Stomach smooth muscle (tissue), 2 donors: ENCODE results near the gene GJC2.

Experiments used
- H3K27ac ChIP-seq: one replicate; pipeline ENCODE4 v1.7.0; 2013; ENCODE audit warnings: mild to moderate bottlenecking, low read length, inconsistent platforms
- H3K27me3 ChIP-seq, 2 donors: one replicate each; pipeline ENCODE4 v1.7.0; 2013; ENCODE audit warnings: low read length in 2 of 2; ENCODE audit not compliant: insufficient read depth in 2 of 2, control insufficient read depth in 1 of 2
- H3K36me3 ChIP-seq, 2 donors: one replicate each; pipeline ENCODE4 v1.7.0; 2013; ENCODE audit warnings: low read length in 2 of 2; ENCODE audit not compliant: control insufficient read depth in 2 of 2, insufficient read depth in 2 of 2
- H3K4me1 ChIP-seq: one replicate; pipeline ENCODE4 v1.7.0; 2013; ENCODE audit warnings: low read length; ENCODE audit not compliant: control insufficient read depth, insufficient read depth
- H3K4me3 ChIP-seq, 2 donors: one replicate each; pipeline ENCODE4 v1.7.0; 2013; ENCODE audit warnings: low read length in 2 of 2
- H3K9ac ChIP-seq, 2 donors: one replicate each; pipeline ENCODE4 v1.7.0; 2013; ENCODE audit warnings: low read length in 2 of 2, mild to moderate bottlenecking in 1 of 2
- H3K9me3 ChIP-seq, 2 donors: one replicate each; pipeline ENCODE4 v1.7.0; 2013; ENCODE audit warnings: low read length in 2 of 2; ENCODE audit not compliant: control insufficient read depth in 2 of 2
- donor health status: healthy.
- donor health status: Pancreatic carcinoma.

GJC2 gene

DNA sequence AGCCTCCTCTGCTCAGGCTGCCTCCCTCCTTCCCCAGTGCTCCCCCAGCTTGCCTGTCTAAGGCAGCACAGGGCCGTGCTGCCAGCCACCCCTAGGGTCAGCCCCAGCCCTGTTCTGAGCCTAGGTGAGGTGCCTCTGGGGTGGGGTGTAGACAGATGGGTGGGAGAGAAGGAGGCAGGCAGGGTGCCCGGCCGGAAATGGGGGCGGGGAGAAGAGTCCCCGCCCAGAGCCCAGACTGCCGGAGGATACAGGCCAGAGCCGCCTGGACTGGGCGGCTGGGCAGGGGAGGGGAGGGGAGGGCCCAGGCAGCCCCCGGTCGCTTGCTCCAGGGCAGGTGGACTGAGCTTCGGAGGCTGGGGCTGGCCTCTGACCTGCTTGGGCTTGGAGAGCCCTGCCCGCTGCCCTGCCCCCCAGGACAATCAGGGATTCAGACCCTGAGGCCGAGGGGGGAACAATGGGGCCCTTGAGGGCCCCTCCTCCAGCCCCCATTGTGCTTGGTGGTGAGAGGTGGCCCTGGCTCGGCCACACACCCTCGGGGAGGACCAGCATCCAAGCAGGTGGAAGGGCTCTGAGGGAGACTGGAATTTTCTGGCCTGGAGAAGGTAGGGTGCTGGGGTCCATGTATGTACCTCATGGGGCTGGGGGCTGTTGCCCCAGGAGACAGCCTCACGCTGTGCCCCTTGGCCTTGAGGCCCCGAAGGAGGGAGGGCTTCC is at the start of gene GJC2:
GJC2 (plus strand) TSS at position 525 of the 714 bp plus-strand sequence. CDS start 7,829 bp downstream, outside the sequence.
- peak within 1 kb of the TSS; percentile 65 to 78 for H3K4me3 ChIP-seq
- peaks cover 36% of the 10 kb centered on the region for H3K4me1 ChIP-seq
- H3K36me3 ChIP-seq: peaks cover 0 to 14% of the 10 kb centered on the region in 2 donors
- peak within 1 kb of the TSS; percentile 96 for H3K27ac ChIP-seq
- H3K9me3 ChIP-seq: no peaks in the 10 kb centered on the region
- H3K27me3 ChIP-seq: no peaks in the 10 kb centered on the region
- peak within 1 kb of the TSS; percentile 76 to 87 for H3K9ac ChIP-seq

DNA sequence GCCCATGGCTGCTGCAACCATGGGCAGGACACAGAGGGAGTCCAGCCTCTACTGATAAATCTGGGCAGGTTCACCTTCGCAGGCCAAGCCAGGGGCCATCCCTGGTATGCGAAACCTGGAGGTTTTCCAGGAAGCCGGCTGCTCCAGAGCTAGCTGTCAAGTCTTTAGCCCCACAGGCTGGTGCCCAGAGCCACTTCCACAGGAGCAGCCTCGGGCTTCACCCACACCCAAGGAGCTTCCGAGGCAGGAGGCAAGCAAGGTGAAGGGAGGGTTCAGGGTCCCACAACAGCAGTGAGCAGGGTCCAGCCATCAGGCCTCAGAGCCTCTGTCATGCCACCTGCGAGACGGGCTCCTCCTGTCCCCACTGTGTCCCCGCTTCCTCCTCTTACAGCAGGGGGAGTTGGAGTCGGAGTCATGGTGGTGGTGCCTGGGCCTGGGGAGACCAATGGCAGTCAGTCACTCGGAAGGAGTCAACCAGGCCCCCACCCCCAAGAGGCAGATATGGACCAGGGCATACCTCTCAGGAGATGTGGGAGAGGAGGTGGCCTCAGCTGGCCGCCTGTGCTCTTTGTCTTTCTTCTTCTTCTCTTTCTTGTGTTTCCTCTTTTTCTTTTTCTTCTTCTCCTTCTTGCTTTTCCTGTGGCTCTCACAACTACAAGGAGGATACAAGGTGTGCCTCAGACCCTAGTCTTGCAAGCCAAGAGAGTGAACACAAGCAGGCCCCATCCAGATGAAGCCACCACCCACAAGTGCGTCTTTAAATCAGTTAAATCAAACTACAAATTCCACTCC is 48.7 kb upstream of the GJC2 start:
- Histone ChIP-seq H3K9ac (no peak overlapping the region), H3K27ac (peak overlapping the region; percentile 11), H3K4me3 (no peak overlapping the region), H3K9me3 (no peaks in the 10 kb centered on the region), H3K27me3 (no peaks in the 10 kb centered on the region), H3K36me3 (peaks cover 22 to 35% of the 10 kb centered on the region in 2 donors), H3K4me1 (peaks cover 34% of the 10 kb centered on the region)

DNA sequence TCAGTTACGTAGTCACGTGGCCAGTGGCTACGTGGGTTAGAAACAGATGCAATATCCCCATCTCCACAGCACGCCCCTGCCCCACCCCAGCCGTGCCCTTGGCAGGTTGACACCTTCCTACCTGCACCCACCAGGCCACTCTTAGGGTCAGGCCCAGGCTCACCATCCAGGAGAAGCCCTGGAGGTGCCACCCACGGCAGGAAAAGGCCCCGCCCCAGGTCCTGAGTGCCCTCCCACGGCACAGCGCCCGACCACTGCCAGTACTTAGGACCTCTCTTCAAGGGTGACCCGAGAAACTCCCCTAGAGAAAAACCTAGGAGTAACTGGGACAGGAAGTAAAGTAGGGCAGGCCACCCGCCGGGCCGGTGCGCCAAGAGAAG is 48.1 kb upstream of the GJC2 start:
- Histone ChIP-seq H3K4me1 (peaks cover 29% of the 10 kb centered on the region), H3K27ac (peak overlapping the region; percentile 11), H3K36me3 (peaks cover 22 to 38% of the 10 kb centered on the region in 2 donors), H3K9me3 (no peaks in the 10 kb centered on the region), H3K9ac (no peak overlapping the region), H3K4me3 (peak overlapping the region in 1 of 2 donors; percentile 88), H3K27me3 (no peaks in the 10 kb centered on the region)

DNA sequence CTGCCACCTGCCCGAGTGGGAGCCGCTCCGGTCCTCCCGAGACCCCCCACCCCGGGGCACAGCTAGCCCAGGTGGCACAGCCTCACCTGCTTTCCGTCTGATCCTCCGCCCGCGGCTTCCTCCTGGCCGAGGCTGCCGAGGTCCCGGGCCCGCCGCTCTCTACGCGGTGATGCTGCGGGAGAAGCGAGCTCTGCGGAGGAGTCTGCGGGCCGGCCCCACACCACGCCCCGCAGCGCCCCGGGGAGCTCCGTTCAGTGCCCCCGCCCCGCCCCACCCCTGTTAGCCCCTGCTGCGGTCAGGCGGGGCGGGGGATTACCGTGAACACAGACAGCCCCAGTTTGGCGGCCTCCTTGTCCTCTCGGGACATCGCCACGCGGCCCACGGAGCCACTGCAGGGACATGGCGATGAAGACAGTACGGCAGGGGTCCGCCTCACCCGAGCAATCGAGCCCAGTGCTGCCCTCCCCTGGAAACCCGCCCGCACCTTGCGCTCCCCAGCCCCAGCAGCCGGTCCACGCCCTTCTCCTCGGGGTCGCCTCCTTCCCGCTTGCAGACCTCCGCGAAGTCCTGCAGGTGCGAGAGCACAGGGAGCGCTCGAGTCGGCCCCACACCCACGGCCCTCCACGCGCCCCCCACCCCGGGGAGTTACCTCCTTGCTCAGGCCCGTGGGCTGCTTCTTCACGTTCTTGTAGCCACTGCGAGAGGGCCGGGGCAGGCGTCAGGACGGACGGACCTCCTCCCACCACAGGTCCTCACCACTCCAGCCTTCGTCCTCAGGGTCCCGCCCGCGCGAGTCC is 47.5 kb upstream of the GJC2 start:
- H3K9ac ChIP-seq: peak overlapping the region in 1 of 2 donors; percentile 33
- no peaks in the 10 kb centered on the region for H3K27me3 ChIP-seq
- peak overlapping the region; percentile 85 for H3K27ac ChIP-seq
- H3K9me3 ChIP-seq: no peaks in the 10 kb centered on the region
- H3K36me3 ChIP-seq: peaks cover 22 to 39% of the 10 kb centered on the region in 2 donors
- peaks cover 26% of the 10 kb centered on the region for H3K4me1 ChIP-seq
- H3K4me3 ChIP-seq: peak overlapping the region; percentile 49 to 88

DNA sequence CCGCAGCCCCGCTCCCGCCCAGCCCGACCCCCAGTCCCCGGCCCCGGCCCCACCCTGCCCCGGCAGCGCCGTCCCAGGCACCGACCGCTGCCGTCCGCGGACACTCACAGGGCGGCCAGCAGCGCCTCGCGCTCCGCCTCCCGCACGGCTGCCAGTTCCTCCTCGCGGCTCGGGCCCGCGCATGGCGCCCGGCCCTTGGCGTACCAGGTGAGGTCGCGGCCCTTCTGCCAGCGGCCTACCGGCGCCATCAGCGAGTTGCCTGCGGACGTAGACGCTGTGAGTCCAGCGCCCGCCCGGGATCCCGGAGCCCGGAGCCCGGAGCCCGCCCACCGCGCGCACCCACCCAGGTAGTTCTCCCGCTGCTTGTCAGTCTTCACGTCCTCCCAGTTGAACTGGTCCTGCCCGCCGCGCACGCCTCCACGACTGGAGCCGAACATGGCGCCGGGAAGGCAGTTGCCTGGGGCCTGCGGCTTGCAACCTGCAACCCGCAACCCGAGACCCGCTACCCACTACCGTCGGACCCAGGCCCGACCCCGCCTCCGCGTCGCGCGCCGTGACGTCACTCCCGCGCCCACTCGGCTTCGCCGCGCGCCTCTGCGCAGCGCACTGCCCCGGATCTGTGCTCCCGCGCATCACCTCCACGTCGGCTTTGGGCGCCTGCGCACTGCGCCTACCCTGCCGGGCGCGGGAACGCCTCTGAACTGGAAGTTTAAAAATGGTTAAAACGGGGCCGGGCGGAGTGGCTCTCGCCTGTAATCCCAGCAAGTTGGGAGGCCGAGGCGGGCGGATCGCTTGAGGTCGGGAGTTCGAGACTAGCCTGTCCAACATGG is 46.7 kb upstream of the GJC2 start, which contains the start of gene C1orf35:
C1orf35 (minus strand) TSS at position 535 of the 830 bp plus-strand sequence; CDS start at position 437, 98 bp downstream.
- Histone ChIP-seq H3K36me3 (peaks cover 21 to 32% of the 10 kb centered on the region in 2 donors), H3K9ac (peak within 1 kb of the TSS; percentile 61 to 76), H3K9me3 (no peaks in the 10 kb centered on the region), H3K27me3 (no peaks in the 10 kb centered on the region), H3K27ac (peak within 1 kb of the TSS; percentile 85), H3K4me1 (peaks cover 31% of the 10 kb centered on the region), H3K4me3 (peak within 1 kb of the TSS; percentile 81 to 88)

DNA sequence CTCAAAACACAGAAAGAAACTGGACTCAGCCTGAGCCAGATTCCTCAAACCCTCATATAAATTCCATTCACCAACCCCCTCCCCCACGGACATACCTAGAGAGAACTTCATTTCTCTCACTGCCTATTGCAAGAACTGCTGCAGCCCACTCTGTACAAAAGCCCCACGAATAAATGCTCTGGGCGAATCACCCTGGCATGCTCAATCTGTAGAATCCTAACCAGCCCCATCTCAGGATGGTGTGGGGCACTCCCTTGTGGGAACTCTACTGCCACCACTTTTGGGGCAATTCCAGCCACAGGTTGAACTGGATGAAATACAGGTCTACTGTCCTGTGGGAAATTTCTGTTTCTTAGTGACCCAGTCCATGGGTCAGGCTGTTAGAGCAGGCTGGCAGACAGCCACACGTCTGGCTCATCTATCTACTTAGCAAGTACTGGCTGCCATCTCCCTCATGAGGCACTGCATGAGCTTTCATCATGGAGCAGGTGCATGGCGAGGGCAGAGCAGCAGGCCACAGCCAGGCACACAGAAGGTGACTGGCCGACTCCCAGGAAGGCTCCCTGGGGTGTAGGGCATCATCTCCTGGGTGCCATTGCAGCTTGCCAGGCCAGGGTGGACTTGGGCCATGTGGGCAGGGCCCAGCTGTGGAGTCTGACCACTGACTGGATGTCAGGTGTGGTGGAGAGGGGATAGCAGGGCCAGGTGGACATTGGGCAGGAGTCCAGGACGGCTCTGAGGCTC is 45.0 kb upstream of the GJC2 start:
- peaks cover 43% of the 10 kb centered on the region for H3K4me1 ChIP-seq

DNA sequence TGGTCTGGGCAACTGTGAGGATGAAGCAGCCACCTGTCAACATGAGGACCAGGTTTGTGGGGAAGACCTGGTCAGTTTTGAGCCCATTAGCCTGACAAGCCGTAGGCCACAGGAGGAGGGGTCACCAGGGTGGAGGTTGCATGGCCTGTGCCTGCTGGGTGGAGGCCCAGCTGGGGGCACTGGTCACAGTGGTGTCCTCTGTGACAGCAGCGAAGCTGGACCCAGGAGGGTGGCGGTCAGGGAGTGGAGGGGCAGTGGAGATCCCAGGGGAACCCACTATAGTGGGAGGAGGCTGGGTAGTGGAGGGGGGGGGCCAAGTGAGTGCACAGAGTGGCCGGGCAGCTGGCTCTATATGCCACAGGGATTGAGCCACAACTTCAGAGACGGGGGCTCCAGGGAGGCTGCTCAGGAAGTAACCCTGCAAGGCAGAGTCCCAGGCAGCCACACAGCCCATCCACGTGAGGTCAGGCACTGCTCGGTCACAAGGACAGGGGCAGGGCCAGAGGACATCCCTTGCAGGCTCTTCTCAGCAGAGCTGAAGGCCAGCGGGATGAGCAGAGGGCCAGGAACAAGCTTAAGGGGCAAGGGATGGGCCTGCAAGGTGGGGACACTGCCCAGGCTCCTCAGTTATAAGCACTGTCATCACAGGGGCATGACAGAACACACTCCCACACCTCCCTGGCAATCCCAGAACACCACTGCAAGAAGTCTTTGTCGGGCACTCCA is 44.3 kb upstream of the GJC2 start:
- Histone ChIP-seq H3K4me1 (peaks cover 51% of the 10 kb centered on the region), H3K27me3 (no peaks in the 10 kb centered on the region), H3K36me3 (peaks cover 9 to 12% of the 10 kb centered on the region in 2 donors), H3K9me3 (no peaks in the 10 kb centered on the region), H3K9ac (no peak overlapping the region), H3K27ac (no peak overlapping the region), H3K4me3 (no peak overlapping the region)

More for the DNA sequence above, 45.0 kb upstream of the GJC2 start:
- Histone ChIP-seq H3K9me3 (no peaks in the 10 kb centered on the region), H3K36me3 (peaks cover 12 to 18% of the 10 kb centered on the region in 2 donors), H3K27me3 (no peaks in the 10 kb centered on the region), H3K27ac (no peak overlapping the region), H3K9ac (no peak overlapping the region), H3K4me3 (no peak overlapping the region)

DNA sequence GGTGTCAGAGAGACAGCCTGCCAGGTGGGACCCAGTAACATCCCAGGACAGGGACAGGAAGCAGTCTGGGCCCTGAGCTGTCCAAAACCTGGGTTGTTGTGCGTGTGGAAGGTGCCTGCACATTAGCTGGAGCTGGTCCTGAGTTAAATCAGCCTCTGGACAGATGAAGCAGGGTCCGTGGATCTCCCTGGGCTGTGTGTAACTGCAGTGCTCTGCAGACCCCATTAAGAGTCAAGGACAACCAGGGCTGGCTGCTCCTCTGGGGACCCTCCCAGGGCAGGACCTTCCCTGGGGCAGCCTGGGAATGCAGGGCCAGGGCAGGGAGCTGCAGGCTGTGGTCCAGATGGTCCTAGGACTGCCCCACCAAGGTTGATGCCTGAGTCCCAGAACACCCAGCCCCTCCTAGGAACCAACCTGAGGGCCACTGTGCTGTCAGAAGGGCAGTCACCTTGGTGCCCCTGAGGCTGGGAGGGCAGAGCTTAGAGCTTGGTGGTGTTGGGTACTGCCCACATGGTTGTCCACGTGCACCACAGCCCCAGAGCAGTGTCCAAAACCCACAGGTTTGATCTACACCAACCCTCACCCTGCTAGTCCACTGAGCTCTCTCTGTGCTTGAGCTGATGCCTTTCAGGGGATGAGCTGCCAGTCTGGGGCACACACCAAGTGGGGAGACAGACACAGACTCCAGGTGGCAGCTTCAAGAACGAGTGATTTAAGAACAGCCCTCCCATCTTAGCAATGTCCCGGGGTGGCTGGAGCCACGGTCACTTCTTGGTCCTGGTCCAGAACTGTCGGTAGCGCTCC is 43.5 kb upstream of the GJC2 start:
- Histone ChIP-seq H3K27ac (no peak overlapping the region), H3K4me1 (peaks cover 48% of the 10 kb centered on the region)

DNA sequence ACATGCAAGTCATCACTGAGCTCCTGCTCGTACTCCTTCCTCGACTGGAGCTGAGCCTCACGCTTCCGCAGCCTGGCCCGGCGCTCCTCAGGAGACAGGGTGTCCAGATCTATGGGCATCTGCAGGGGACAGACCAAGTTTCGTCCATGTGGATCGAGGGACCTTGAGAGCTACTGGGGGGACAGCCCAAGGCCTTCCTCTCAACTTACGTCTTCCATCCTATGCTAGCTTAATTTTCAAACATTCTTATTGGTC is 43.0 kb upstream of the GJC2 start:
- H3K27ac ChIP-seq: no peak overlapping the region
- no peaks in the 10 kb centered on the region for H3K27me3 ChIP-seq
- no peaks in the 10 kb centered on the region for H3K9me3 ChIP-seq
- H3K4me3 ChIP-seq: no peak overlapping the region
- peaks cover 43% of the 10 kb centered on the region for H3K4me1 ChIP-seq
- H3K36me3 ChIP-seq: peaks cover 4 to 10% of the 10 kb centered on the region in 2 donors
- H3K9ac ChIP-seq: no peak overlapping the region

More for the DNA sequence above, 43.5 kb upstream of the GJC2 start:
- no peak overlapping the region for H3K9ac ChIP-seq
- H3K9me3 ChIP-seq: no peaks in the 10 kb centered on the region
- no peaks in the 10 kb centered on the region for H3K27me3 ChIP-seq
- no peak overlapping the region for H3K4me3 ChIP-seq
- peaks cover 4 to 10% of the 10 kb centered on the region in 2 donors for H3K36me3 ChIP-seq
